CD14-positive monocyte (primary cell): ENCODE results near the gene KCNN3. TPM values are rescaled to one million over a fixed set of nuclear protein-coding genes. Genes with fewer than 3 reads are reported as not detected.

ENCODE experiments used
- DNase-seq, 3 donors: peaks; one replicate each; pipeline ENCODE4 v3.0.0-alpha.2; 2011 to 2022
- H2AFZ ChIP-seq: 2 replicates; pipeline ENCODE4 v1.6.0; 2012; ENCODE audit warnings: mild to moderate bottlenecking, low read depth, low read length, inconsistent platforms; ENCODE audit not compliant: insufficient read depth, poor library complexity, severe bottlenecking
- H3K27ac ChIP-seq, 2 donors: 1 replicate in 1 of 2; 2 replicates in 1 of 2; pipeline ENCODE4 v1.5.1; 2012 to 2013; ENCODE audit warnings: low read length in 2 of 2, control low read depth in 1 of 2, inconsistent platforms in 1 of 2, low read depth in 1 of 2, mild to moderate bottlenecking in 1 of 2
- H3K27me3 ChIP-seq, 2 donors: one replicate each; pipeline versions ENCODE4 v1.6.0 to v1.6.1; 2011 to 2013; ENCODE audit warnings: low read length in 2 of 2; ENCODE audit not compliant: control insufficient read depth in 2 of 2, insufficient read depth in 2 of 2
- H3K36me3 ChIP-seq, 2 donors: replicated peaks in 1 of 2; 1 replicate in 1 of 2; 2 replicates in 1 of 2; pipeline versions ENCODE4 v1.5.1 to v1.6.1; 2012 to 2013; ENCODE audit warnings: low read length in 2 of 2, control low read depth in 1 of 2, inconsistent platforms in 1 of 2, mild to moderate bottlenecking in 1 of 2; ENCODE audit not compliant: insufficient read depth in 2 of 2, control insufficient read depth in 1 of 2
- H3K4me1 ChIP-seq, 2 donors: 1 replicate in 1 of 2; 2 replicates in 1 of 2; pipeline versions ENCODE4 v1.5.1 to v1.6.1; 2012 to 2013; ENCODE audit warnings: low read length in 2 of 2, control low read depth in 1 of 2, inconsistent platforms in 1 of 2, mild to moderate bottlenecking in 1 of 2, moderate library complexity in 1 of 2; ENCODE audit not compliant: insufficient read depth in 2 of 2, control insufficient read depth in 1 of 2
- H3K4me2 ChIP-seq: replicated peaks from 2 replicates; pipeline ENCODE3; 2012; ENCODE audit warnings: low read length, moderate library complexity, mild to moderate bottlenecking; ENCODE audit not compliant: poor library complexity, severe bottlenecking; ENCODE audit errors: extremely low read depth
- H3K4me3 ChIP-seq, 3 experiments: fragments of 200-600 bp in 1 of 3; sonication (generic) in 1 of 3; replicated peaks in 1 of 3; 1 replicate in 2 of 3; 2 replicates in 1 of 3; pipeline ENCODE4 v1.5.1; 2011 to 2013; ENCODE audit warnings: low read length in 3 of 3, mild to moderate bottlenecking in 3 of 3, control low read depth in 2 of 3, low read depth in 2 of 3, inconsistent platforms in 1 of 3, moderate library complexity in 1 of 3
- H3K79me2 ChIP-seq: 2 replicates; pipeline ENCODE4 v1.6.0; 2012; ENCODE audit warnings: mild to moderate bottlenecking, control low read depth, inconsistent platforms, low read length, moderate library complexity; ENCODE audit not compliant: insufficient read depth
- H3K9ac ChIP-seq: 2 replicates; pipeline ENCODE4 v1.6.0; 2017; ENCODE audit warnings: low read length, mild to moderate bottlenecking; ENCODE audit not compliant: insufficient read depth, poor library complexity, severe bottlenecking
- H3K9me3 ChIP-seq, 2 donors: replicated peaks in 1 of 2; 1 replicate in 1 of 2; 2 replicates in 1 of 2; pipeline versions ENCODE4 v1.5.1 to v1.6.1; 2012 to 2013; ENCODE audit warnings: low read length in 2 of 2, control low read depth in 1 of 2; ENCODE audit not compliant: control insufficient read depth in 1 of 2, insufficient read depth in 1 of 2
- H4K20me1 ChIP-seq: 2 replicates; pipeline ENCODE4 v1.6.0; 2012; ENCODE audit warnings: mild to moderate bottlenecking, low read length, control low read depth, moderate library complexity; ENCODE audit not compliant: insufficient read depth
- H3K27ac Mint-ChIP-seq, 7 donors: one replicate each; pipeline ENCODE4 v1.8.0; 2020; ENCODE audit warnings: mild to moderate bottlenecking in 7 of 7, mixed read lengths in 7 of 7, moderate library complexity in 6 of 7, inconsistent platforms in 2 of 7
- H3K27me3 Mint-ChIP-seq, 3 donors: one replicate each; pipeline ENCODE4 v1.8.0; 2021 to 2022; ENCODE audit warnings: low read depth in 3 of 3, mild to moderate bottlenecking in 3 of 3, mixed read lengths in 3 of 3, moderate library complexity in 3 of 3, inconsistent platforms in 1 of 3
- H3K36me3 Mint-ChIP-seq, 2 donors: one replicate each; pipeline ENCODE4 v1.8.0; 2020; ENCODE audit warnings: mixed read lengths in 2 of 2, inconsistent platforms in 1 of 2, mild to moderate bottlenecking in 1 of 2
- H3K4me1 Mint-ChIP-seq: one replicate; pipeline ENCODE4 v1.8.0; 2020; ENCODE audit warnings: mild to moderate bottlenecking, mixed read lengths
- H3K4me3 Mint-ChIP-seq, 2 donors: one replicate each; pipeline ENCODE4 v1.8.0; 2020; ENCODE audit warnings: mild to moderate bottlenecking in 2 of 2, mixed read lengths in 2 of 2, moderate library complexity in 1 of 2
- H3K9me3 Mint-ChIP-seq, 7 donors: one replicate each; pipeline ENCODE4 v1.8.0; 2020 to 2022; ENCODE audit warnings: mixed read lengths in 7 of 7, mild to moderate bottlenecking in 6 of 7, moderate library complexity in 6 of 7, inconsistent platforms in 2 of 7
- CTCF ChIP-seq: fragments of 200-600 bp; IDR thresholded peaks from one replicate; pipeline ENCODE4 v1.8.0; 2022; ENCODE audit warnings: antibody characterized with exemption, mild to moderate bottlenecking
- WGBS: methylation state at CpG from one replicate; pipeline ENCODE4 v1.1.5; 2013; ENCODE audit warnings: missing lambda C conversion rate; ENCODE audit not compliant: insufficient coverage; 5-methylcytosine and 5-hydroxymethylcytosine counted together
- intact Hi-C, 2 donors: fragments of 100-400 bp; cut with micrococcal nuclease; formaldehyde crosslinking; loops; one replicate each; pipeline versions ENCODE4 v1.15.0 to v1.15.1; 2023
- polyA plus RNA-seq, 3 donors: library from polyadenylated mRNA; depleted of rRNA in 1 of 3; unstranded in 2 of 3; stranded (reverse) in 1 of 3; fragments of 300-500 nt in 2 of 3; fragments of >200 nt in 1 of 3; fragmentation: Illumina TruSeq in 2 of 3; gene quantifications; 1 replicate in 2 of 3; 2 replicates in 1 of 3; pipeline ENCODE4 v1.2.3, GENCODE V29; 2012 to 2021

KCNN3 gene
- polyA plus RNA-seq, 3 donors = not detected

GRCh38 chr1:154846565-154847442 lies 23.3 kb downstream of the KCNN3 start:
- peaks cover 0 to 2% (median 0%) of the 10 kb centered on the region in 7 donors for H3K9me3 Mint-ChIP-seq
- no peak for TF ChIP-seq CTCF
- DNase-seq = no peak
- H3K27me3 ChIP-seq = no peaks in the 10 kb centered on the region
- H2AFZ ChIP-seq = no peak overlapping the region
- H3K4me3 ChIP-seq = no peak overlapping the region
- no peak overlapping the region for H3K27ac Mint-ChIP-seq
- no peak overlapping the region for H3K4me3 Mint-ChIP-seq
- H3K79me2 ChIP-seq = no peaks in the 10 kb centered on the region
- H3K4me2 ChIP-seq = no peak overlapping the region
- intact Hi-C loops = no loop called here
- no peak overlapping the region for H3K9ac ChIP-seq
- no peaks in the 10 kb centered on the region for H3K4me1 ChIP-seq
- no peaks in the 10 kb centered on the region for H4K20me1 ChIP-seq
- peaks cover 2 to 3% (median 3%) of the 10 kb centered on the region in 3 donors for H3K27me3 Mint-ChIP-seq
- no peaks in the 10 kb centered on the region for H3K36me3 ChIP-seq
- no peaks in the 10 kb centered on the region for H3K4me1 Mint-ChIP-seq
- no peaks in the 10 kb centered on the region for H3K9me3 ChIP-seq
- H3K36me3 Mint-ChIP-seq = no peaks in the 10 kb centered on the region
- no peak overlapping the region for H3K27ac ChIP-seq
- 97% methylated on average over 16 of the region's 19 CpGs for whole genome bisulfite sequencing

- H3K4me2 ChIP-seq = no peak overlapping the region
- no peaks in the 10 kb centered on the region for H3K36me3 ChIP-seq
- no peak for DNase-seq
- Mint-ChIP-seq H3K9me3 (no peaks in the 10 kb centered on the region), H3K36me3 (no peaks in the 10 kb centered on the region), H3K4me3 (no peak overlapping the region), H3K27me3 (peaks cover 2 to 3% (median 3%) of the 10 kb centered on the region in 3 donors), H3K27ac (no peak overlapping the region), H3K4me1 (no peaks in the 10 kb centered on the region)
- H3K9ac ChIP-seq = no peak overlapping the region
- no peak overlapping the region for H3K27ac ChIP-seq
- no peaks in the 10 kb centered on the region for H3K9me3 ChIP-seq
- TF ChIP-seq CTCF = no peak
- H3K4me3 ChIP-seq = no peak overlapping the region
- no peaks in the 10 kb centered on the region for H4K20me1 ChIP-seq
- intact Hi-C loops = no loop called here
- H3K4me1 ChIP-seq = no peaks in the 10 kb centered on the region
- no peaks in the 10 kb centered on the region for H3K27me3 ChIP-seq
- H3K79me2 ChIP-seq = no peaks in the 10 kb centered on the region
- no peak overlapping the region for H2AFZ ChIP-seq
- WGBS = 52% methylated on average over 6 of the region's 6 CpGs
These were observed 24.2 kb downstream of the KCNN3 start for GRCh38 chr1:154845879-154846278.
